Naive thymus-derived CD4-positive, alpha-beta T cell (primary cell): ENCODE measurements around the gene C6. TPM values are rescaled to one million over a fixed set of nuclear protein-coding genes. Genes with fewer than 3 reads are reported as not detected.
"Not testable (repeated sequence)": the region's sequence is repeated elsewhere in the genome, so short reads cannot be mapped to it uniquely, and the experiment has no call there.

Source experiments
- ATAC-seq: fragments of 150-1000 bp; cut with Tn5 transposase; 2 replicates; pipeline ENCODE4 v1.10.0; 2021; ENCODE audit warnings: mild to moderate bottlenecking, moderate library complexity
- CTCF ChIA-PET: fragments of 350-600 bp; sonication (Branson Sonifier 250); formaldehyde crosslinking; loops from one replicate; lab custom pipeline; 2021; ENCODE audit warnings: antibody characterized with exemption; lab: Charles Lee
- POLR2A ChIA-PET: fragments of 350-600 bp; sonication (Branson Sonifier 250); formaldehyde crosslinking; loops from one replicate; lab custom pipeline; 2021; ENCODE audit warnings: antibody characterized with exemption, inconsistent platforms; lab: Charles Lee
- DNase-seq, 9 donors: peaks; one replicate each; pipeline versions ENCODE4 v3.0.0 to v3.0.0-alpha.2; 2020 to 2022; ENCODE audit warnings: mixed read lengths in 1 of 9
- H3K27ac ChIP-seq: one replicate; pipeline ENCODE4 v1.7.0; 2013; ENCODE audit warnings: mild to moderate bottlenecking, low read depth, low read length, moderate library complexity
- H3K27me3 ChIP-seq, 2 donors: one replicate each; pipeline ENCODE4 v1.7.0; 2013; ENCODE audit warnings: low read length in 2 of 2, mild to moderate bottlenecking in 2 of 2, moderate library complexity in 2 of 2; ENCODE audit not compliant: control insufficient read depth in 2 of 2, insufficient read depth in 2 of 2
- H3K36me3 ChIP-seq, 3 experiments: 1 replicate in 2 of 3; 2 replicates in 1 of 3; pipeline ENCODE4 v1.7.0; 2013; ENCODE audit warnings: low read length in 3 of 3, mild to moderate bottlenecking in 3 of 3, moderate library complexity in 1 of 3; ENCODE audit not compliant: insufficient read depth in 3 of 3, control insufficient read depth in 2 of 3
- H3K4me1 ChIP-seq, 2 donors: one replicate each; pipeline ENCODE4 v1.7.0; 2013; ENCODE audit warnings: low read length in 2 of 2, mild to moderate bottlenecking in 2 of 2, moderate library complexity in 1 of 2; ENCODE audit not compliant: control insufficient read depth in 2 of 2, insufficient read depth in 2 of 2
- H3K4me3 ChIP-seq: 2 replicates; pipeline ENCODE4 v1.7.0; 2013; ENCODE audit warnings: mild to moderate bottlenecking, low read length
- H3K9me3 ChIP-seq, 3 experiments: 1 replicate in 2 of 3; 2 replicates in 1 of 3; pipeline ENCODE4 v1.7.0; 2013; ENCODE audit warnings: low read length in 3 of 3; ENCODE audit not compliant: control insufficient read depth in 2 of 3
- H3K27ac Mint-ChIP-seq, 9 donors: one replicate each; pipeline ENCODE4 v1.8.0; 2020 to 2022; ENCODE audit warnings: mixed read lengths in 9 of 9, mild to moderate bottlenecking in 8 of 9, moderate library complexity in 5 of 9, inconsistent platforms in 2 of 9
- H3K27me3 Mint-ChIP-seq, 5 donors: one replicate each; pipeline ENCODE4 v1.8.0; 2021 to 2022; ENCODE audit warnings: mixed read lengths in 5 of 5, mild to moderate bottlenecking in 1 of 5
- H3K36me3 Mint-ChIP-seq, 5 donors: one replicate each; pipeline ENCODE4 v1.8.0; 2020 to 2022; ENCODE audit warnings: mixed read lengths in 5 of 5, mild to moderate bottlenecking in 3 of 5, inconsistent platforms in 1 of 5
- H3K4me1 Mint-ChIP-seq, 7 donors: one replicate each; pipeline ENCODE4 v1.8.0; 2020 to 2022; ENCODE audit warnings: mixed read lengths in 7 of 7, mild to moderate bottlenecking in 3 of 7, inconsistent platforms in 1 of 7
- H3K4me3 Mint-ChIP-seq, 10 donors: one replicate each; pipeline ENCODE4 v1.8.0; 2020 to 2022; ENCODE audit warnings: mild to moderate bottlenecking in 10 of 10, mixed read lengths in 10 of 10, moderate library complexity in 6 of 10, inconsistent platforms in 2 of 10
- H3K9me3 Mint-ChIP-seq, 11 donors: one replicate each; pipeline ENCODE4 v1.8.0; 2020 to 2022; ENCODE audit warnings: mixed read lengths in 11 of 11, mild to moderate bottlenecking in 4 of 11, inconsistent platforms in 1 of 11, moderate library complexity in 1 of 11
- intact Hi-C, 2 donors: fragments of 100-400 bp; cut with micrococcal nuclease; formaldehyde crosslinking; loops; one replicate each; pipeline ENCODE4 v1.15.1; 2023
- polyA plus RNA-seq, 2 donors: library from polyadenylated mRNA; unstranded; fragments of 300-500 nt; fragmentation: Illumina TruSeq; gene quantifications; one replicate each; pipeline ENCODE4 v1.2.3, GENCODE V29; 2021
- total RNA-seq, 6 experiments: library from RNA in 5 of 6; stranded (reverse) in 5 of 6; gene quantifications; 1 replicate in 5 of 6; 2 replicates in 1 of 6; pipeline ENCODE4 v1.2.3 and lab custom pipeline; 2021 to 2026

C6 gene
- total and polyA plus RNA-seq, 7 experiments from 2014 or later, result not detected

GRCh38 chr5:41243558-41243957 lies 30.2 kb upstream of the C6 start:
- H3K36me3 Mint-ChIP-seq, result no peaks in the 10 kb centered on the region
- H3K9me3 Mint-ChIP-seq, result peaks cover 0 to 14% (median 9%) of the 10 kb centered on the region in 11 donors
- H3K27me3 ChIP-seq, result no peaks in the 10 kb centered on the region
- no peak for ATAC-seq
- H3K9me3 ChIP-seq, result peaks cover 0 to 8% (median 0%) of the 10 kb centered on the region in 3 experiments
- no peaks in the 10 kb centered on the region for H3K4me1 Mint-ChIP-seq
- no peaks in the 10 kb centered on the region for H3K36me3 ChIP-seq
- no peak overlapping the region for H3K4me3 Mint-ChIP-seq
- no peak for DNase-seq
- no peak overlapping the region for H3K27ac Mint-ChIP-seq
- ChIA-PET CTCF (no interaction called here), POLR2A (no interaction called here)
- intact Hi-C loops, result no loop called here
- H3K4me3 ChIP-seq, result no peak overlapping the region
- H3K27ac ChIP-seq, result no peak overlapping the region
- H3K4me1 ChIP-seq, result no peaks in the 10 kb centered on the region
- H3K27me3 Mint-ChIP-seq, result peaks cover 0 to 4% (median 0%) of the 10 kb centered on the region in 5 donors

- H3K9me3 Mint-ChIP-seq, result peaks cover 0 to 15% (median 9%) of the 10 kb centered on the region in 11 donors
- H3K27me3 Mint-ChIP-seq, result no peaks in the 10 kb centered on the region
- H3K4me1 Mint-ChIP-seq, result no peaks in the 10 kb centered on the region
- H3K36me3 Mint-ChIP-seq, result no peaks in the 10 kb centered on the region
- ChIA-PET CTCF (no interaction called here), POLR2A (no interaction called here)
- Histone ChIP-seq H3K27ac (no peak overlapping the region), H3K9me3 (peaks cover 0 to 8% (median 0%) of the 10 kb centered on the region in 3 experiments), H3K36me3 (no peaks in the 10 kb centered on the region), H3K4me1 (no peaks in the 10 kb centered on the region), H3K4me3 (no peak overlapping the region), H3K27me3 (no peaks in the 10 kb centered on the region)
- no peak overlapping the region for H3K27ac Mint-ChIP-seq
- H3K4me3 Mint-ChIP-seq, result no peak overlapping the region
- no peak for DNase-seq
- intact Hi-C loops, result no loop called here
- no peak for ATAC-seq
Observed at GRCh38 chr5:41240985-41241384, 27.7 kb upstream of the C6 start.

- ChIA-PET POLR2A (no interaction called here), CTCF (no interaction called here)
- Histone ChIP-seq H3K27ac (no peak overlapping the region), H3K4me3 (no peak overlapping the region), H3K4me1 (no peaks in the 10 kb centered on the region), H3K27me3 (no peaks in the 10 kb centered on the region), H3K36me3 (no peaks in the 10 kb centered on the region), H3K9me3 (peaks cover 0 to 8% (median 0%) of the 10 kb centered on the region in 3 experiments)
- H3K4me1 Mint-ChIP-seq, result no peaks in the 10 kb centered on the region
- no peak overlapping the region for H3K27ac Mint-ChIP-seq
- no peaks in the 10 kb centered on the region for H3K27me3 Mint-ChIP-seq
- intact Hi-C loops, result no loop called here
- H3K9me3 Mint-ChIP-seq, result peaks cover 0 to 15% (median 9%) of the 10 kb centered on the region in 11 donors
- no peak overlapping the region for H3K4me3 Mint-ChIP-seq
- DNase-seq (no peak), ATAC-seq (no peak)
- H3K36me3 Mint-ChIP-seq, result no peaks in the 10 kb centered on the region
Observed at GRCh38 chr5:41240390-41240789, 27.1 kb upstream of the C6 start.

GRCh38 chr5:41234475-41234874 lies 21.1 kb upstream of the C6 start:
- H3K4me1 ChIP-seq, result no peaks in the 10 kb centered on the region
- H3K27me3 ChIP-seq, result no peaks in the 10 kb centered on the region
- intact Hi-C loops, result no loop called here
- Mint-ChIP-seq H3K9me3 (peaks cover 4 to 38% (median 14%) of the 10 kb centered on the region in 11 donors), H3K4me1 (no peaks in the 10 kb centered on the region), H3K27ac (no peak overlapping the region), H3K36me3 (no peaks in the 10 kb centered on the region), H3K27me3 (no peaks in the 10 kb centered on the region), H3K4me3 (no peak overlapping the region)
- no peak for DNase-seq
- H3K36me3 ChIP-seq, result no peaks in the 10 kb centered on the region
- no peak overlapping the region for H3K4me3 ChIP-seq
- no peak overlapping the region for H3K27ac ChIP-seq
- ChIA-PET POLR2A (no interaction called here), CTCF (no interaction called here)
- H3K9me3 ChIP-seq, result no peaks in the 10 kb centered on the region
- ATAC-seq, result no peak

- peaks cover 0 to 3% (median 0%) of the 10 kb centered on the region in 5 donors for H3K36me3 Mint-ChIP-seq
- H3K9me3 ChIP-seq, result no peaks in the 10 kb centered on the region
- POLR2A ChIA-PET, result no interaction called here
- H3K4me1 ChIP-seq, result no peaks in the 10 kb centered on the region
- no peaks in the 10 kb centered on the region for H3K27me3 Mint-ChIP-seq
- ATAC-seq (no peak), DNase-seq (no peak)
- H3K4me3 ChIP-seq, result no peak overlapping the region
- no peaks in the 10 kb centered on the region for H3K4me1 Mint-ChIP-seq
- H3K36me3 ChIP-seq, result no peaks in the 10 kb centered on the region
- no peaks in the 10 kb centered on the region for H3K27me3 ChIP-seq
- intact Hi-C loops, result no loop called here
- CTCF ChIA-PET, result no interaction called here
- peaks cover 4 to 49% (median 14%) of the 10 kb centered on the region in 11 donors for H3K9me3 Mint-ChIP-seq
- no peak overlapping the region for H3K27ac ChIP-seq
- no peak overlapping the region for H3K27ac Mint-ChIP-seq
- H3K4me3 Mint-ChIP-seq, result no peak overlapping the region
Observed at GRCh38 chr5:41232797-41233196, 19.5 kb upstream of the C6 start.

- DNase-seq, H3K36me3 ChIP-seq, ATAC-seq, H3K4me3 ChIP-seq, H3K4me1 Mint-ChIP-seq, H3K27ac Mint-ChIP-seq, H3K4me1 ChIP-seq, POLR2A ChIA-PET, H3K9me3 ChIP-seq, H3K27me3 ChIP-seq, CTCF ChIA-PET, H3K4me3 Mint-ChIP-seq, H3K27me3 Mint-ChIP-seq, intact Hi-C loops, H3K36me3 Mint-ChIP-seq, H3K27ac ChIP-seq: not testable (repeated sequence)
- peaks cover 10 to 61% (median 24%) of the 10 kb centered on the region in 11 donors for H3K9me3 Mint-ChIP-seq
Observed at GRCh38 chr5:41230276-41230675, 16.9 kb upstream of the C6 start.

- Mint-ChIP-seq H3K27me3 (no peaks in the 10 kb centered on the region), H3K36me3 (peaks cover 0 to 3% (median 0%) of the 10 kb centered on the region in 5 donors), H3K27ac (no peak overlapping the region), H3K9me3 (peaks cover 2 to 24% (median 10%) of the 10 kb centered on the region in 11 donors), H3K4me1 (no peaks in the 10 kb centered on the region), H3K4me3 (no peak overlapping the region)
- no peak for DNase-seq
- intact Hi-C loops, result no loop called here
- ChIA-PET POLR2A (no interaction called here), CTCF (no interaction called here)
- Histone ChIP-seq H3K9me3 (no peaks in the 10 kb centered on the region), H3K4me1 (no peaks in the 10 kb centered on the region), H3K27me3 (no peaks in the 10 kb centered on the region), H3K4me3 (no peak overlapping the region), H3K27ac (no peak overlapping the region), H3K36me3 (no peaks in the 10 kb centered on the region)
- no peak for ATAC-seq
Observed at GRCh38 chr5:41223962-41224361, 10.6 kb upstream of the C6 start.
